GM12875 (cell line): ENCODE measurements around the gene SAP130.

Experiments
- H3K4me3 ChIP-seq: one replicate; pipeline ENCODE4 v1.5.1; 2011; ENCODE audit warnings: low read depth, low read length, control low read depth
- TF ChIP-seq, protein P1 (sequence below): IDR thresholded peaks from 2 replicates; pipeline ENCODE4 v1.5.1; 2011; ENCODE audit warnings: low read depth, mild to moderate bottlenecking, control low read depth, inconsistent platforms, low read length, moderate library complexity, borderline replicate concordance; ENCODE audit not compliant: insufficient read depth

Gene SAP130

DNA sequence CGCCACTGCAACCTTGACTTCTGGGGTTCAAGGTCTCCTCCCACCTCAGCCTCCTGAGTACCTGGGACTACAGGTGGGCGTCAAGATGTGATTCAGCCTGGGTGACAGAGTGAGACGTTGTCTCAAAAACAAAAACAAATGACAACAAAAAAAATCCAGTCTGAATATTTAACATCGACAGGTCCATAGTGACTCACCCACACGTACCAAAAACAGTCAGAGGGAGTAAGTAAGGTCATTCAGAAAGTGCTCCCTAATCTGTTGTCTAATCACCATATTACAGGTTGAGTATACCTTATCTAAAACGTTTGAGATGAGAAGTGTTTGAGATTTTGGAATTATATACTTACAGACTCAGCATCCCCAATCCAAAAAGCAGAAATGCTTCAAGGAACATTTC is 24.4 kb downstream of the SAP130 start:
- TF ChIP-seq, protein P1, sequence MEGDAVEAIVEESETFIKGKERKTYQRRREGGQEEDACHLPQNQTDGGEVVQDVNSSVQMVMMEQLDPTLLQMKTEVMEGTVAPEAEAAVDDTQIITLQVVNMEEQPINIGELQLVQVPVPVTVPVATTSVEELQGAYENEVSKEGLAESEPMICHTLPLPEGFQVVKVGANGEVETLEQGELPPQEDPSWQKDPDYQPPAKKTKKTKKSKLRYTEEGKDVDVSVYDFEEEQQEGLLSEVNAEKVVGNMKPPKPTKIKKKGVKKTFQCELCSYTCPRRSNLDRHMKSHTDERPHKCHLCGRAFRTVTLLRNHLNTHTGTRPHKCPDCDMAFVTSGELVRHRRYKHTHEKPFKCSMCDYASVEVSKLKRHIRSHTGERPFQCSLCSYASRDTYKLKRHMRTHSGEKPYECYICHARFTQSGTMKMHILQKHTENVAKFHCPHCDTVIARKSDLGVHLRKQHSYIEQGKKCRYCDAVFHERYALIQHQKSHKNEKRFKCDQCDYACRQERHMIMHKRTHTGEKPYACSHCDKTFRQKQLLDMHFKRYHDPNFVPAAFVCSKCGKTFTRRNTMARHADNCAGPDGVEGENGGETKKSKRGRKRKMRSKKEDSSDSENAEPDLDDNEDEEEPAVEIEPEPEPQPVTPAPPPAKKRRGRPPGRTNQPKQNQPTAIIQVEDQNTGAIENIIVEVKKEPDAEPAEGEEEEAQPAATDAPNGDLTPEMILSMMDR, result no peak
- H3K4me3 ChIP-seq, result no peak overlapping the region

GRCh38 chr2:127996160-127996559 is 31.7 kb downstream of the SAP130 start:
- H3K4me3 ChIP-seq, result no peak overlapping the region
- TF ChIP-seq, protein P1, result no peak

DNA sequence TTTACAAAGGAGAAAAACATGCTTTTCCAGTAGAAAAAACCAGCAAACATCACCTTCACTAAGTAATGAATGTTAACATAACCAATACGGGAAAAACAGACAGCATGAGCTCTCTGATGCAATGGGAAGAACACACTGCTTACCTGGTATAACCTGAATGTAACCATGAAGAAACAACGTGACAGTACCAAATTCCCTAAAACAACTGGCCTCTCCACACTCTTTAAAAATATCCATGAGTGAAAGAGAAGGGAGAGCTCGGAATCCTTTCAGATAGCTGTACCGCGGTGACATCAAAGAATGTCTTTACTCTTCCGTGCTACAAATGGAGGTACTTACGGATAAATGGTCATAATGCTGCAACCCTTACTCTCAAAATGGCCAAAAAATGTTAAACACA is 32.1 kb downstream of the SAP130 start:
- H3K4me3 ChIP-seq, result no peak overlapping the region

GRCh38 chr2:127993659-127994058 is 34.2 kb downstream of the SAP130 start:
- TF ChIP-seq, protein P1, result no peak
- no peak overlapping the region for H3K4me3 ChIP-seq

More for the DNA sequence above, 32.1 kb downstream of the SAP130 start:
- TF ChIP-seq, protein P1, result no peak

GRCh38 chr2:127991742-127992141 is 36.1 kb downstream of the SAP130 start:
- no peak overlapping the region for H3K4me3 ChIP-seq
- TF ChIP-seq, protein P1, result no peak

- TF ChIP-seq, protein P1, result no peak
- H3K4me3 ChIP-seq, result no peak overlapping the region
Measured at GRCh38 chr2:127986548-127987079, 41.2 kb downstream of the SAP130 start.

DNA sequence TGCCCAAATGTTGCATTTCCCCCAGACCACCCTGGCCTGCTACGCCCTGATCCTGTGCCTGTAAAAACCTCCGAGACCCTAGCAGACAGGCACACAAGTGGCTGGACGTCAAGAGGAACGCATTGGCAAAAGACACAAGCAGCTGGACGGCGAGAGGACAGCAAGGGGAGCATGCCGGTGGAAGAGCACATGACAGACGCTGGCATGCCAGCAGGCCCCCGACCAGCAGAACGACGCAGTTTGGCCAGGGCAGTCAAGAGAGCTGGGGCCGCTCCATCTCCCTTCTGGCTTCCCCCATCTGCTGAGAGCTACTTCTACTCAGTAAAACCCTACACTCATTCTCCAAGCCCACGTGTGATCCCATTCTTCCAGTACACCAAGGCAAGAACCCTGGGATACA is 42.1 kb downstream of the SAP130 start:
- TF ChIP-seq, protein P1, result no peak
- no peak overlapping the region for H3K4me3 ChIP-seq
